GM21360 (cell line): ENCODE measurements around the gene VWA7.
"Not testable (repeated sequence)": the region's sequence is repeated elsewhere in the genome, so short reads cannot be mapped to it uniquely, and the experiment has no call there.

Experiments used
- ATAC-seq: cut with Tn5 transposase; IDR thresholded peaks from one replicate; pipeline ENCODE4 v1.9.1; 2021; ENCODE audit warnings: mild to moderate bottlenecking, moderate library complexity; ENCODE audit not compliant: unreplicated experiment

VWA7 gene

DNA sequence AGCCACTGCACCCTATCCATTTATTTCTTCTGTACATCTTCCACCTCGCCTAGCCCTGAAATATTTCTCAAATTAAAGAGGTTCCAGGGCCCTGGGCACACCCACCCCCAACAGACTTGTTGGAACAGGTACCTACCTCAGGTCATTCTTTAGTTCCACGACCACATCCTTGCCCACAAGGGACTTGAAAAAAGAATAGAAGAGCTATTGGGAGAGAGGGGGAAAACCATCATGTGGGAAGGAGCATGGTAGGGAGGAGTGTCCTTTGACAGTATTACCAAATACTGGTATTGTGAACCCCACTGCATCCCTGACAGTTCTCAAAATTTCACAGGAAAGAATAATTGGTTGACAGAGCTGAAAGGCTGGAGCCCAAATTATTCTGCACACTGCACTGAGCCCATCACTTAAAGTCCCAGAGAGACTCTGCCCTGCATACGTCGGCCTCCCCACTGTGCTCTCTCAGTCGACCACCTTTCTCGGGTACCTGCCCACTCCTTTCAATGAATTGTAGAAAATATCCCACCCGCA, 28.9 kb upstream of the VWA7 start:
- ATAC-seq = no peak

DNA sequence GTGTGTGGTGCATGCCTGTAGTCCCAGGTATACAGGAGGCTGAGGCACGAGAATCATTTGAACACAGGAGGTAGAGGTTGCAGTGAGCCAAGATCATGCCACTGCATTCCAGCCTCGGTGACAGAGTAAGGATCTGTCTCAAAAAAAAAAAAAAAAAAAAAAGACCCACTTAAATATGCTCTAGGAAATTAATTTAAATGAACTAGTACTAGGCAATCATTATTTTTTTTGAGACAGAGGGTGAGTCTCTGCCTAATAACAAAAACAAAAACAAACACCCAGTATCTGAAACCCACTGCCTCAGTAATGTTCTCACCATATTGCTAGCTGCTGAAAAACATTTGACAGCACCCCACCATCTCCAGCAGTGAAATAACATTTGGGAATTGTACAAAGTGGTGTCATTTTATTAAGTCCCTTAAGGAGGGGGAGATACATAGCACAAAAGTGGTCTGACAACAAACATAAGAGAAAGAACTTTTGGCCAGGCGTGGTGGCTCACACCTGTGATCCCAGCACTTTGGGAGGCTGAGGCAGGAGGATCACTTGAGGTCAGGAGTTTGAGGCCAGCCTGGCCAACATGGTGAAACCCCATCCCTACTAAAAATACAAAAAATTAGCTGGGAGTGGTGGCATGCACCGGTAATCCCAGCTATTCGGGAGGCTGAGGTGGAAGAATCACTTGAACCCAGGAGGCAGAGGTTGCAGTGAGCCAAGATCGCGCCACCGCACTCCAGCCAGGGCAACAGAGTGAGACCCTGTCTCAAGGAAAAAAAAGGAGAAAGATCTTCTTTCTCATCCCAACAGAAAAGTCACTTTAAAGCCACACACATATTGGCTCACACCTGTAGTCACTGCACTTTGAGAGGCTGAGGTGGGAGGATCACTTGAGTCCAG, 24.2 kb upstream of the VWA7 start:
- not testable (repeated sequence) for ATAC-seq

DNA sequence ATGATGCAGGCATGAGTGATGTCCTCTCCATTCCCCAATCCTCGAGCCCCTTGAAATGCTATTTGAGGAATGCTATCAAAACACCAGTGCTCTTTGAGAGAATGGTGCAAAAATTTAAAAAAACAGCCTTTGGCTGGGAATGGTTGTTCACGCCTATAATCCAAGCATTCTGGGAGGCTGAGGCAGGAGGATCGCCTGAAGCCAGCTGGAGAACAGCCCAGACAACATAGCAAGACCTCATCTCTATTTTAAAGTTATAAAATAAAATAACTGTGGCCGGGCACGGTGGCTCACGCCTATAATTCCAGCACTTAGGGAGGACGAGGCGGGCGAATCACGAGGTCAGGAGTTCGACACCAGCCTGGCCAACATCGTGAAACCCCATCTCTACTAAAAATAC, 22.7 kb upstream of the VWA7 start:
- ATAC-seq = no peak

DNA sequence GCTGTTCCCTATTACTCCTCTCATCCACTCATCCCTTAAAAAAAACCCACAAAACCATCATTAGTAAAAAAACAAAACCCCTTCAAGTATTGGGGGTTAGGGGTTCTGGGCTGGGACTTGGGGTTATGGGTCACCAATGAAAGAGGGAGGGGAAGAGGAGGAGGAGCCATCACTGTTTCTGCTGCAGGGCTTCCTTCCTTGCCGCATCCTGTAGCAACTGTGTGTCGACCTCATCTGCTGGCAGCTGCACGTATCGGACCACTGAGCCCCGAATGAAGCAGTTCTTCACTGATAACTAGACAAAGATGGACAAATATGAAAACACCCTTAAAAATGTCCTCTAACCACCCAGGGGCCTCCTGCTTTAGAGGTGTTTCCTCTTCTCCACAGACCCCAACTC, 20.5 kb upstream of the VWA7 start:
- no peak for ATAC-seq

DNA sequence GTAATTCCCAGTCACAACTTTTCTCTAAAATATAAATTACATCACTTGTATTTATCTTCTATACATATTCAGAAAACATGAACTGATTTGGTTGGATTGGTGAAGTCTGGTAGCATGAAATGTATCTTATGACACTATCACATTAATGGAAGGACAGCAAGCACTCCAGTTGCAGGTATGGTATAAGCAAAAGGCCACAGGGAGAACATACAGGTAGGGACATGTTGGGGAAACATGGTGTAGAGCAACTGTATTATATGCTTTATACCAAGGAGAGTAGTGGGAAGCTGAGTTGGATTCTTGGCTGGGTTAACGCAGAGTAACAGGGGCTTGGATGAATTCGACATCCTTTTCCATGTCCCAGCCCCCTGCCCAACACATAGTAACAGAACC, 19.9 kb upstream of the VWA7 start:
- no peak for ATAC-seq

DNA sequence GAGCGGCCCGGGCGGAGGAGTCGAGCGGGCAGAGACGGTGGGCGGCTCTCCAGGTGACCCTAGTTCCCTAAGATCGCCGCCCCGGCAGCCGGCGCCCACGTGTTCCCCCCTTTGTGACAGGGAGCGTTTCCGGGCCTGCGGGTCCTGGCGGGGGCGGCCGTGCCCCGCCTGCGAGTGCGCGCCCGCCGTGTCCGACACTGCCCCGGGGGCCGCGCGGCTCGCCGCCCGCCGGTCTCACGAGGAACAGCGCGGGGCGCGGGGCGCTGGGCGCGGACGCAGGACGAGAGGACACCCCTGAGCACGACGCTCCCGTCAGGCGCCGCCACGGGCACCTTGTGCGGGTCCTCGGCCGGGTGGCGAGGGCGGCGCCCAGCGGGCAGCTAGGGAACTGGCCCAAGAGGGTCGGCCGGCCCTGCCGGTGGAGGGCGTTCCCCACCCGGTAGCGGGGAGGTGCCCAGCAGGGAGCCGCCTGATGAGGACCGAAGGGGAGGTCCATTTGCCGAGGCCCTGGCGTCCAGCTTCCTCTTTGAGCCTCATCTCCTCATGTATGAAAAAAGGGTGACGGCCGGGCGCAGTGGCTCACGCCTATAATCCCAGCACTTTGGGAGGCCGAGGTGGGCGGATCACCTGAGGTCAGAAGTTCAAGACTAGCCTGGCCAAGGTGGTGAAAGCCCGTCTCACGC, 18.6 kb upstream of the VWA7 start, which contains the start of gene VARS1:
TSS of gene VARS1 (minus strand) at position 137 of the 683 bp plus-strand sequence. CDS start 535 bp downstream, outside the sequence.
- peak; percentile 67 for ATAC-seq

DNA sequence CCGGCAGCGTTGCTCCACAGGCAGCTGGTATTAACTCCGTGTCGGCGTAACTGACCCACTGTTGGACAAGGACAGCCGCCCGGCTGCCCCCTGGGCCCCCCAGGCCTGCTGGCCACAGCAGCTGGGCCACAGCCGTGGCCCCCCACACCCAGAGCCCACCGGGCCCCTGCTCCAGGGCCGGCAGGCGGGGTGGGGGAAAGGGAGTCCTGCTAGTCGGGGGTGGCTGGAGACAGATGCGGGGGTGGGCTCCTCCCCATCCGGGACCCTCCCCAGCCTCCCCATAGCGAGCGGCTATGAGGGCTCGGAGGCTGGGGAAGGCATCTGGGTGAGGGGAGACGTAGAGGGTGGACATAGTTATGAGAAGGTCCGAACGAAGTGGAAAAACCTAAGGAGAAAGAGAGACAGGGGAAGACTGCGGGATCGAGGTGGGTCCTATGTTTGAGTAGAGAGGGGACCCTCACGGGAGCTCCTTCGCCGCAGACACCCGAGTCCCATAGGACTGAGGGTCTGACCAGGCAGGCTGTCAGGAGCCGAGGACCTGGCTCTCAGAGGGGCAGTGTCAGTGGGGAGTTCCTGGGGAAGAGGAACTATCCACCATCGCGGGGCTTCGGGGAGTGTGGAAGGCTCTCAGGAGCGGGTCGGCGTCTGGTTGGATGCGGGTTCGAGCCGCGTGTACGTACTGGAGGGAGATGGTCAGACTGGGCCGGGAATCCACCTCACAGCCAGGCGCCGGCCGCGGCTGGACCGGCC, 17.9 kb upstream of the VWA7 start:
- peak; percentile 18 for ATAC-seq

DNA sequence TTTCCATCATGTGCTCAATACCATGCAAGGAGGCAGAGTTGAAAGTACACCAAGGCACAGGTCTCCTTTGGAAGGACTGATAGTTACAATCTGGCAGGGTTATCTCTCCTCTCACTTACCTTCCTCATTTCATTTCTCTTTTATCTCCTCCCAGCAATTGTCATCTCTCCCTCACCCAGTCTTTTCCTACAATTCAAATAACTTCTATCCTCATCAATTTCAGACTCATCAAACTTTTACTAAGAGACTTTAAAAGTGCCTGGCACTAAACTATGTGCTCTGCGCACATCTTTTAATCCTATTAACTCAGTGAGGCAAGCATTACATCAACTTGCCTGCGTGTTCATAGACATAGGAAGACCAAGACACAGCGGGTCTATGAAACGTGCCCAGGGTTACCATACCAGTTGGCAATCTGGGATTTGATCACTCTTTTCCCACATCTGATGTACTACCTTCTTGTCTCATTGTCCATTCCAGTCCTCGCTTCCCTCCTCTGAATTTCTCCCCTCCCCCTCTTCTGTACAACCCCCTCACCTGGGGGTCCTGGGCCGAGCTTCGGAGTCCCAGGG, 17.3 kb upstream of the VWA7 start:
- no peak for ATAC-seq

DNA sequence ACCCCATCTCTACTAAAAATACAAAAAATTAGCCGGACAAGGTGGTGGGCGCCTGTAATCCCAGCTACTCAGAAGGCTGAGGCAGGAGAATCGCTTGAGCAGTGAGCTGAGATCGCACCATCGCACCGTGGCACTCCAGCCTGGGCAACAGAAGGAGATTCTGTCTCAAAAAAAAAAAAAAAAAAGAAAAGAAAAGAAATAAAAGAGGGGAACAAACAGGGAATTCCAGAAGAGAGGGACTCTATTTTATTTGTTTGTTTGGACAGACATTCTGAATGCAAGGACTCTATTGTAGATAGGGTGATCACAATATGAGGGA, 16.8 kb upstream of the VWA7 start:
- ATAC-seq = not testable (repeated sequence)

DNA sequence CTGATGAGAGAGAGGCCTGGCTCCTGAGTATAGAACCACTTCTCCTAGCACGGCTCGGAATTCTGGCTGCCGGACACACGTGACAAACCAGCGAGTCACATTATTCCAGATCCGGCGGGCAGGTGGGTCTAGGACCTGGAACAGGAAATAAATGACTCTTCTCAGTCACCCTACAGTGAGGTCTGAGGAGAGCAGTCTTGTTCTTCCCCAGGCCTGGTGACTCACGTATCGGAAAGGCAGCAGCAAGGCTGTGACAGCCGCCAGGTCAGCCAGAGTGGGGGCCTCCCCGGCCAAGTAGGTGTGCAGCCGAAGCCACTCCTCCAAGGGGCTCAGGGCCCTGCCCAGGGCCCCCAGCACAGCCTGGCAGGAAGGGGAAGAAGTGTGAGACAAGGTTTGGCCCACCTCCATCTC, 15.6 kb upstream of the VWA7 start:
- ATAC-seq = no peak

DNA sequence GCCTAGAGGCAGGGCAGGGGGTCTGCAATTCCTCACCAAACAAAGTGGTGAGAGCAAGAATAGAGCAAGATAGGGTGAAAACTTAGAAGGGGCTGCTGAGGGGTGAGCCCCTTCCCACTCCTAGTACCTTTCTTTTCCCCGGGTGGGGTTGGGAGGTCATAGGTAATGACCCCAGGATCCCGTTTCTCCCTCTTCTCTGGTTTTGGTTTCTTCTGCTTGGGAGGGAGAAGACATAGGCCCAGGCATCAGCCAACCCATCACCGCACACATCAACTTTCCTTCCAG, 14.9 kb upstream of the VWA7 start:
- ATAC-seq = no peak

DNA sequence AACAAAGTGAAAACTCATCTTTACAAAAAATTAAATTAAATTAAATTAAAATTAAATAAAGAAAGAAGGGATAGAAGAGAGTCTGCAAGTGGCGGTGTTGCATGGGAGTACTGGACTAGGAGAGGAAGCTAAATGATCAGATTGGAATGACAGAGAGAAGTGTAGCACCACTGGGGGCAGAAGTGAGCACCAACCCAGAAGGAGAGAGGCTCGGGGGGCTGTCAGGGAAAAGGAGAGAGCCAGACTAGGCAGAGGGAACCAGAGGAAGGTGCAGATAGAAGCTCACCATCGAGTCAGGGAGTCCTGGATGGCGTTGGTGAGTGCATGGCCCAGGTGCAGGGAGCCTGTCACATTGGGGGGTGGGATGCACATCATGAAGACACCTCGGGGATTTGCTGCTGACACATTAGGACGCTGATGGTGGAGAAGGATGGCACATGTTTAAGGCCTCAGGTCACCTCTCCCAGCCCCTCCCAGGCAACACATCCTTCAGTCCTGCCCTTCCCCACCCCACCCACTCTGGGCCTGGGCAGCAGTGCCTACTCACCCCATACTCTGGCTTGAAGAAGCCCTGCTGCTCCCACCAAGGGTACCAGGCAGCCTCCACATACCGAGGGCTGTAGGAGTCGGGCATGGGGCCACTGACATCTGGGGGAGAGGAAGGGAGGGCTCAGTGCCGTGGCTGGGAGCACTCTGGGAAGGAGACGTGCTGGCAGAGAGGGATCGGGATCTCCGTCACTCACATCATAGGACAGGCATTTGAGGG, 14.4 kb upstream of the VWA7 start:
- no peak for ATAC-seq

DNA sequence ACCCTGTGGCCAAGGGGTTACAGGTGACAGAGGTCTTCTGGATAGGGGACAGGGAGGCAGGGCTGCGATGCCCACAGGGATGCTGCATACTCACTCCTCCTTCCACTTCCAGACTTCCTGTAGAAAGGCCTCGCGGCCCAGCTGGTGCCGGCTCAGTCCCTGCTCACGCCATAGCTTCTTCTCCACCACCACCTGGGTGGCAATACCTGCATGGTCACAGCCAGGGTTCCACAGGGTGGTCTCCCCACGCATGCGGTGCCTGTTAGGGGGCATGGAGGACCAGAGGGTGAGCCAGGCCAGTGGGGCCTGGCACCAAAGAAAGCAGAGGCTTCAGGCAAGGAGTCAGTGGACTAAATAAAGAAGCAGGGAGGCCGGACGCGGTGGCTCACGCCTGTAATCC, 8.3 kb upstream of the VWA7 start:
- no peak for ATAC-seq

DNA sequence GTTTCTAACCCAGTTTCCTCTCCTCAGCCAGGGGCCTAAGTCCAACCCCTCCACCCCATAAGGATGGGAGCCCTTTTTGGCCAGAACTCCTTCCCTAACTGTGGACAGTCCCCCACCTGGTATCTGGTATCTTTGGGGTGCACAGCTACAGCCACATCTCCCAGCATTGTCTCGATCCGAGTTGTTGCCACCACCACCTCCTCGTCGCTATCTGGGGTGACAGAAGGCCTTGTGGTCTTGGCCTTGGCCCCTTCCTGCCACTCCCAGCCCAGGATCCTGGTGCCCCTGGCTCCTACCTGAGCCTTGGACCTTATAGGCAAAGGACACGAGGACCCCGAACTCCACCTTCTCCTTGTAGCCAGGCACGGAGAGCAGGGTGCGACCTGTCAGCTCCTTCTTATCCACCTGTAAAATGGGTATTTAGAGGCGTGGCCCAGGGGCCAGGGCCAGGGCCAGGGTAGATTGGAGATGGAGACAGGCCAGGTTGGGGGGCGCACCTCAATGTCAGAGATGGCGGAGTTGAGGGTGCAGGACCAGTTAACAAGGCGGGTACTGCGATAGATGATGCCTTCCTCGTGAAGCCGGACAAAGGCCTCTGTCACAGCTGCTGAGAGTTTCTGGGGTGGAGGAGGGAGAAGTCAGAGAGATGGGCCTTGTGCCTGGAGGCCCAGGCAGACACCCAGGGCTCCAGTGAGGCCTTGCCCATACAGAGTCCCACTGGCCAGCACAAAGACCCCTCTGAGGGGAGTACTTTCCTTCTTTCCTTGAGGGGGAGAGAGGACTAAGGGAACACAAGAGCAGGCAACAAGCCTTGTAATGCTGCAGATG, 7.2 kb upstream of the VWA7 start:
- ATAC-seq = no peak

DNA sequence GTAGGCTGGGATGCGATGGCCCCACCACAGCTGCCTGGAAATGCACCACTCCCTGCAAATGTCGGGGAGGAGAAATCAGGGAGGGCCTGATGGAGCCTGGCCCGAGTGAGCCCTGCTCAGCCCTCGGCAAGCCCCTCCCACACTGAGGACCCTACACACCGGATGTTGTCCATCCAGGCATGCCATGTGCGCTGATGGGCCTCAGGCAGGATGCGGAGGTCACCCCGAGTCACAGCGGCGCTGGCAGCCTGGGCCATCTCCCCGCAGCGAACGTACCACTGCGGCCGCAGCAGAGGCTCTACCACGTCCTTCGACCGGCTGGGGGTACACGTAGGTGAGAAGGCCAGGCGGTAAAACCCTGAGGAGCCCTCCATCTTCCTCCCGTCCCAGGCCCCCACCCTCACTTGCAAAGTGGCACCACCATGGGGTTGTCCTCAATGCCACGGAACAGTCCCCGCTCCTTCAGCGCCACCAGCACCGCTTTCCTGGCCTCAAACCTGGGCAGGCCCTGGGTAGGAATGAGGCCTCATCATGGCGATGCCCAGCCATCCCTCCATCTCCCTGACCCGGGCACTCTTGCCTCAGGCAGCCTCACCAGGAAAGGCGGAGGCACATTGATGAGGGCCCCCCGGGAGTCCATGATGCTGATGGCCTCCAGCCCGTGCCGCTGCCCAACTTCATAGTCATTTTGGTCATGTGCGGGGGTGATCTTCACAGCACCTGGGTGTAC, 5.2 kb upstream of the VWA7 start:
- no peak for ATAC-seq

DNA sequence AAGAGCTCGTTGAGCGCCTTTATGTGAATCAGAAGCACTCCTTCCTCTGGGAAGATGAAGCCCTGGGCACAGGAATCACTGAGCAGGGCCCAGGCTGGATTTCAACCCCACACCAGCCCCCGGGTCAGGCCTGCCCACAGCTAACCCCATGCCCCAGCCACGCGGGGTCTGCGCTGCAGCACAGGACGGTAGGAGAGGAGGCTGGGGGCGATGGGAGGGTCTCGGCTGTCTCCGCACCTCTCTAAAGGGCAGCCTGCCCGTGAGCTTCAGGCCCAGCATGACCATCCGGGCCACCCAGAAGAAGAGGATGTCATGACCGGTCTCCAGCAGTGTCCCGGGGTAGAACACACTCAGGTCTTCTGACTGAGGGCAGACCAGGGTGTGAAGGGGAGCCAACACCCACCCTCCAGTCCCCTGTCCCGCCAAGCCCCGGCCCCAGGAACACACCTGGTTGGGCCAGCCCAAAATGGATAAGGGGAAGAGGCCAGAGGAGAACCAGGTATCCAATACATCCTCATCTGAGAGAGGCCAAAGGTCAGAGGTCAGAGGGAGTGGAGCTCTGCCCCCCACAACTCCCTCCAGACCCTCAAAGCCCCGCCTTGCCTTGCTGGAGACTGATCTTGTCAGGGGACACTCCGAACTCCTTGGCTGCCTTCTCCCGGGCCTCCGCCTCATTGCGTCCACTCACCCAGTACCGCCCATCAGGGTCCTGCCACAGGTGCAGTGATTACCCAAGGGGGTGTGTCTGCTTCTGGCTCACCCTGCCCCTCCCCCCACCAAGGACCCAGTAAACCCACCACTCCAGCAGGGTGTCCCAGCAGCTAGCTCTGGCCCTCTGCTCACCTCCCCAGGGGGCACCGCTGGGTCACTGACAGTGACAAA, 4.4 kb upstream of the VWA7 start:
- ATAC-seq = no peak

DNA sequence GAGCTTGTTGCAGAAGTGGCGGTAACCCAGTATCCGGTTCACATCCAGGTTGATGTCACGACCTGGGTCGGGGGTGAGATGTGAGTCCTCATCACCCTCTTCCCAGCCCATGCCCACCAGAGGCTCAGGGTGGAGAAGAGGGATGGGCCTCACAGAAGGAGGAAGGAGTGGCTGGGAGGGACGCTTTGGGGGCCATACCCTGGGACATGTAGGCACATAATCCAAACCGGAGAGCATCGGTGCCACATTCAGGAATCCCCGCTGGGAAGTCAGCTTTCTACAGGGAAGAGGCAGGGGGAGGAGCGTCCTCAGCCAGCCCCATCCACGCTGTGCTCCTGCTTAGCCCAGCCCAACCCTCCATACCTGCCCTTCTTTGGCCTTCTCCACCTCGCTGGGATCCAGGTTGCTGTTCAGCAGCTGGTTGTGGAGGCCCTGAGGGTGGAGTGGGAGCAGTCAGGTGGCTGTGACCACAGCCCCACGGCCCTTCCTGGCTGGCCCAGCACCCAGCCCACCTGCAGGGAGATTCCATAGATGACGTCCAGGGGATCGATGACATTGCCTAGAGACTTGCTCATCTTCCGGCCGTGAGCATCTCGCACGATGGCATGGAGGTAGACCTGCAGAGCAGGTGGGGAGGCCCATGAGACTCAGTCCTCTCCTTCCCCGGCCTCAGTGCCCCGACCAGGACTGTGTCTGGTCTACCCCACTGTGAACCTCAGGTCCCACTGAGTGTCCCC, 3.5 kb upstream of the VWA7 start:
- ATAC-seq = no peak
